IMR-90 (cell line): ENCODE results near the gene ASTN2. TPM values are rescaled to one million over a fixed set of nuclear protein-coding genes. Genes with fewer than 3 reads are reported as not detected.

Experiments used
- ATAC-seq: fragments of 200-7000 bp; cut with Tn5 transposase; 2 replicates; pipeline ENCODE4 v1.9.1; 2020; ENCODE audit warnings: low read depth, mild to moderate bottlenecking, moderate library complexity
- BruUV-seq: library from RNA; stranded (reverse); fragments of 400-500 nt; replicated peaks from 2 replicates; lab custom pipeline; 2021; lab: Mats Ljungman, UMichigan
- CTCF ChIA-PET: fragments of 300-600 bp; formaldehyde crosslinking; extraction: SDS; loops from one replicate; lab custom pipeline; 2021; ENCODE audit warnings: antibody characterized with exemption; lab: Yijun Ruan, JAX
- POLR2A ChIA-PET: fragments of 300-600 bp; sonication (Branson Sonifier 250); formaldehyde crosslinking; loops from one replicate; lab custom pipeline; 2022; ENCODE audit warnings: antibody characterized with exemption; ENCODE audit not compliant: unreplicated experiment; lab: Charles Lee
- DNase-seq: peaks from one replicate; pipeline ENCODE4 v3.0.0; 2013
- H2AFZ ChIP-seq: replicated peaks from 2 replicates; pipeline ENCODE3; 2013; ENCODE audit warnings: low read length, mild to moderate bottlenecking; ENCODE audit not compliant: poor library complexity
- H2AK5ac ChIP-seq: 2 replicates; pipeline ENCODE4 v1.6.1; 2013; ENCODE audit warnings: low read depth, low read length, inconsistent platforms
- H2AK9ac ChIP-seq: replicated peaks from 2 replicates; pipeline ENCODE3; 2013; ENCODE audit warnings: mild to moderate bottlenecking, low read depth, low read length, moderate library complexity; ENCODE audit not compliant: poor library complexity
- H2BK120ac ChIP-seq: 2 replicates; pipeline ENCODE4 v1.6.1; 2013; ENCODE audit warnings: low read depth, low read length, inconsistent platforms
- H2BK15ac ChIP-seq: 3 replicates; pipeline ENCODE4 v1.6.1; 2013; ENCODE audit warnings: low read depth, low read length, inconsistent platforms
- H2BK20ac ChIP-seq: 2 replicates; pipeline ENCODE4 v1.6.1; 2013; ENCODE audit warnings: low read depth, mild to moderate bottlenecking, inconsistent platforms, low read length, moderate library complexity
- H2BK5ac ChIP-seq: 2 replicates; pipeline ENCODE4 v1.6.1; 2013; ENCODE audit warnings: mild to moderate bottlenecking, low read depth, low read length, inconsistent platforms; ENCODE audit not compliant: poor library complexity, severe bottlenecking
- H3K14ac ChIP-seq: replicated peaks from 2 replicates; pipeline ENCODE4 v1.6.1; 2013; ENCODE audit warnings: low read depth, low read length, inconsistent platforms
- H3K18ac ChIP-seq: 2 replicates; pipeline ENCODE4 v1.6.1; 2013; ENCODE audit warnings: low read depth, low read length, control low read depth
- H3K23ac ChIP-seq: 2 replicates; pipeline ENCODE4 v1.6.1; 2013; ENCODE audit warnings: low read depth, low read length, inconsistent platforms
- H3K27ac ChIP-seq: 2 replicates; pipeline ENCODE4 v1.5.1; 2013; ENCODE audit warnings: mild to moderate bottlenecking, control low read depth, low read length; ENCODE audit not compliant: insufficient read depth
- H3K27me3 ChIP-seq: 2 replicates; pipeline ENCODE4 v1.6.1; 2013; ENCODE audit warnings: low read length; ENCODE audit not compliant: control insufficient read depth, insufficient read depth
- H3K36me3 ChIP-seq: 2 replicates; pipeline ENCODE4 v1.6.1; 2013; ENCODE audit warnings: low read length, mixed read lengths; ENCODE audit not compliant: control insufficient read depth, insufficient read depth
- H3K4ac ChIP-seq: 2 replicates; pipeline ENCODE4 v1.6.1; 2013; ENCODE audit warnings: low read depth, low read length, inconsistent platforms
- H3K4me1 ChIP-seq: 2 replicates; pipeline ENCODE4 v1.6.1; 2013; ENCODE audit warnings: low read length, mixed read lengths; ENCODE audit not compliant: control insufficient read depth, insufficient read depth
- H3K4me2 ChIP-seq: 2 replicates; pipeline ENCODE4 v1.6.1; 2013; ENCODE audit warnings: low read depth, mild to moderate bottlenecking, control low read depth, low read length, moderate library complexity
- H3K4me3 ChIP-seq: 2 replicates; pipeline ENCODE4 v1.5.1; 2013; ENCODE audit warnings: low read depth, mild to moderate bottlenecking, control low read depth, low read length, moderate library complexity; ENCODE audit not compliant: insufficient read depth
- H3K56ac ChIP-seq: 2 replicates; pipeline ENCODE4 v1.6.1; 2013; ENCODE audit warnings: low read length, inconsistent platforms; ENCODE audit not compliant: insufficient read depth; ENCODE audit errors: extremely low read depth
- H3K79me1 ChIP-seq, 2 experiments: 2 replicates each; pipeline ENCODE4 v1.6.1; 2013; ENCODE audit warnings: low read length in 2 of 2, inconsistent platforms in 1 of 2, low read depth in 1 of 2
- H3K9ac ChIP-seq: 2 replicates; pipeline ENCODE4 v1.6.1; 2013; ENCODE audit warnings: low read depth, low read length, control low read depth
- H3K9me1 ChIP-seq: 2 replicates; pipeline ENCODE4 v1.6.1; 2013; ENCODE audit warnings: low read length, inconsistent platforms; ENCODE audit not compliant: insufficient read depth
- H3K9me3 ChIP-seq: 2 replicates; pipeline ENCODE4 v1.6.1; 2013; ENCODE audit warnings: low read length; ENCODE audit not compliant: control insufficient read depth, insufficient read depth
- H4K20me1 ChIP-seq: 2 replicates; pipeline ENCODE4 v1.6.1; 2013; ENCODE audit warnings: low read length, inconsistent platforms; ENCODE audit not compliant: insufficient read depth
- H4K5ac ChIP-seq: 2 replicates; pipeline ENCODE4 v1.6.1; 2013; ENCODE audit warnings: mild to moderate bottlenecking, low read depth, low read length, control low read depth
- H4K8ac ChIP-seq, 2 experiments: 2 replicates each; pipeline ENCODE4 v1.6.1; 2013; ENCODE audit warnings: low read depth in 2 of 2, low read length in 2 of 2, control low read depth in 1 of 2, inconsistent platforms in 1 of 2
- H4K91ac ChIP-seq: 2 replicates; pipeline ENCODE4 v1.6.1; 2013; ENCODE audit warnings: low read depth, low read length, inconsistent platforms; ENCODE audit not compliant: insufficient read depth
- CEBPB ChIP-seq: IDR thresholded peaks from 2 replicates; pipeline ENCODE4 v1.6.1; 2012; ENCODE audit warnings: low read depth, low read length, improper control_type of control experiment
- MXI1 ChIP-seq: IDR thresholded peaks from 2 replicates; pipeline ENCODE4 v1.6.1; 2012; ENCODE audit warnings: low read depth, mild to moderate bottlenecking, low read length, moderate library complexity, borderline replicate concordance
- RAD21 ChIP-seq: IDR thresholded peaks from 2 replicates; pipeline ENCODE4 v1.6.1; 2012; ENCODE audit warnings: low read length, improper control_type of control experiment
- SMC3 ChIP-seq: fragments of 150-350 bp; IDR thresholded peaks from 2 replicates; pipeline ENCODE4 v1.6.1; 2016; ENCODE audit warnings: low read depth, mild to moderate bottlenecking, antibody characterized with exemption, low read length, moderate library complexity
- WGBS, 2 experiments: methylation state at CpG; one replicate each; pipeline versions ENCODE4 v1.1.5 to v1.1.7; 2013; ENCODE audit warnings: missing lambda C conversion rate in 2 of 2; ENCODE audit not compliant: insufficient read length in 1 of 2; ENCODE audit errors: extremely low coverage in 2 of 2; 5-methylcytosine and 5-hydroxymethylcytosine counted together
- dilution Hi-C: fragments of 300-500 bp; cut with HindIII; formaldehyde crosslinking; loops from one replicate; pipeline ENCODE4 v1.14.3; 2018; ENCODE audit warnings: low sequenced_read_pairs; ENCODE audit not compliant: unreplicated experiment
- in situ Hi-C: fragments of 300-500 bp; cut with MboI; formaldehyde crosslinking; loops from 3 replicates; pipeline ENCODE4 v1.14.3; 2019; ENCODE audit warnings: low sequenced_read_pairs, inconsistent platforms, mixed read lengths
- intact Hi-C: fragments of 100-400 bp; cut with micrococcal nuclease; formaldehyde crosslinking; loops from 2 replicates; pipeline ENCODE4 v1.10.0; 2022
- polyA plus RNA-seq, 3 experiments: library from polyadenylated mRNA; depleted of rRNA; stranded (reverse); fragments of >200 nt; gene quantifications; 2 replicates each; pipeline ENCODE4 v1.2.3, GENCODE V29; 2012; ENCODE audit warnings: low replicate concordance in 1 of 3
- total RNA-seq: library from RNA; depleted of rRNA; stranded (reverse); fragments of >200 nt; gene quantifications from 2 replicates; pipeline ENCODE4 v1.2.3, GENCODE V29; 2012
- TF ChIP-seq, protein P1 (sequence below): conservative IDR thresholded peaks from 2 replicates; pipeline ENCODE4 v1.5.1; 2012; ENCODE audit warnings: mild to moderate bottlenecking, low read depth, low read length, improper control_type of control experiment

ASTN2 gene
- total and polyA plus RNA-seq, 2 of the 4 experiments (the other 2 are of a cell fraction), result 3.8 to 6.8 TPM

DNA sequence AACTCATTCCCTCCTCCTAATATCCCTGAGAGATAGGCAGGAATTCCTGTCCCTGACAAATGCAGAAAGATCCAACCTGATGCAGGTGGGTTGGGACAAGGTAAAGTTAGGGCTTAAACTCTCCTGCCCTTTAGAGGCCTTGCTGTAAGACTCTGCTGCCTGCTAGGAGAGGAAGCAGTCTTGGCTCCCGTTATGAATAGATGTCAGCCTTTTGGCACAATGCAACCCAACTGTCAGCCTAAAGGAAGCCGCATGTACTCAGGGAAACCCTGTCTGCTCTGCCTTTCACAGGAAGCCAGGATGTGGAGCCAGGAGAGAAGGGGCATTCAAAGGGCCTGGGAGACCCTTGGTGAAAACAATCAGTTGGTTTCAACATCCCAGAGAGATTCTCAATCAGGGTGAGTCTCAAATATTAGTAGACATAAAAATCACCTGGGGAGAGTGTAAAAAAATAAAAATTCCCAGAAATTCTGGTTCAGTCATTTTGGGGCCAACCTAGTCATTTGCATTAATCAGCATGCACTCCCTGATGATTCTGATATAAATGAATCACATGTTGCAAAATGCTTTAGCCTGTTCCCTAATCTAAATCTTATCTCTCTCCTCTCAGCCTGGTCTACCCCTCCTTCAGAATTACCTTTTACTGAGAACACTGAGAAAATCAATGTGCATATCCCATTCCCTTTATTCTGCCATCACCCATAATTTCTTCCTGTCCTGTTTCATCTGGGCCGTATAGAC is 864.0 kb downstream of the ASTN2 start:
- WGBS, 2 experiments, result 20% methylated on average over 1 of the region's 3 CpGs; no CpG with 5 or more reads in 1 of the 2 experiments
- H3K4me3 ChIP-seq, result no peak overlapping the region
- CTCF ChIA-PET, result no interaction called here

More for the DNA sequence above, 864.0 kb downstream of the ASTN2 start:
- peak overlapping the region; percentile 71; the same call in 1 of the 2 replicates for H2BK20ac ChIP-seq
- TF ChIP-seq SMC3 (no peak), MXI1 (peak; percentile 31; the same call in 1 of the 2 replicates), CEBPB (0 out of 2 replicates have a peak, but pooled peaks have one; percentile 19), RAD21 (no peak)
- TF ChIP-seq, protein P1, sequence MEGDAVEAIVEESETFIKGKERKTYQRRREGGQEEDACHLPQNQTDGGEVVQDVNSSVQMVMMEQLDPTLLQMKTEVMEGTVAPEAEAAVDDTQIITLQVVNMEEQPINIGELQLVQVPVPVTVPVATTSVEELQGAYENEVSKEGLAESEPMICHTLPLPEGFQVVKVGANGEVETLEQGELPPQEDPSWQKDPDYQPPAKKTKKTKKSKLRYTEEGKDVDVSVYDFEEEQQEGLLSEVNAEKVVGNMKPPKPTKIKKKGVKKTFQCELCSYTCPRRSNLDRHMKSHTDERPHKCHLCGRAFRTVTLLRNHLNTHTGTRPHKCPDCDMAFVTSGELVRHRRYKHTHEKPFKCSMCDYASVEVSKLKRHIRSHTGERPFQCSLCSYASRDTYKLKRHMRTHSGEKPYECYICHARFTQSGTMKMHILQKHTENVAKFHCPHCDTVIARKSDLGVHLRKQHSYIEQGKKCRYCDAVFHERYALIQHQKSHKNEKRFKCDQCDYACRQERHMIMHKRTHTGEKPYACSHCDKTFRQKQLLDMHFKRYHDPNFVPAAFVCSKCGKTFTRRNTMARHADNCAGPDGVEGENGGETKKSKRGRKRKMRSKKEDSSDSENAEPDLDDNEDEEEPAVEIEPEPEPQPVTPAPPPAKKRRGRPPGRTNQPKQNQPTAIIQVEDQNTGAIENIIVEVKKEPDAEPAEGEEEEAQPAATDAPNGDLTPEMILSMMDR, result no peak
- no TSS peak for BruUV-seq
- in situ Hi-C loops (no loop called here), intact Hi-C loops (no loop called here), dilution Hi-C loops (no loop called here)
- peak overlapping the region; percentile 4; the same call in 1 of the 2 replicates for H3K18ac ChIP-seq
- no peaks in the 10 kb centered on the region for H3K27me3 ChIP-seq
- H3K9me3 ChIP-seq, result no peaks in the 10 kb centered on the region
- peak overlapping the region; percentile 57 for H2BK120ac ChIP-seq
- H4K8ac ChIP-seq, result no peak overlapping the region
- H3K4me1 ChIP-seq, result peaks cover 19% of the 10 kb centered on the region
- H3K36me3 ChIP-seq, result no peaks in the 10 kb centered on the region
- H2AK9ac ChIP-seq, result no peak overlapping the region
- H3K4ac ChIP-seq, result peak overlapping the region; percentile 74; the same call in 1 of the 2 replicates
- H3K56ac ChIP-seq, result no peak overlapping the region
- peak overlapping the region; percentile 43 for H3K14ac ChIP-seq
- no peaks in the 10 kb centered on the region; the same call in 1 of the 2 replicates for H3K9me1 ChIP-seq
- no peak overlapping the region for H2BK5ac ChIP-seq
- H4K91ac ChIP-seq, result no peak overlapping the region
- H3K9ac ChIP-seq, result no peak overlapping the region
- H2AK5ac ChIP-seq, result peak overlapping the region; percentile 63; the same call in 1 of the 2 replicates
- H3K27ac ChIP-seq, result no peak overlapping the region
- no peak overlapping the region for H2AFZ ChIP-seq
- POLR2A ChIA-PET, result no interaction called here
- H2BK15ac ChIP-seq, result peak overlapping the region; percentile 74; the same call in 2 of the 3 replicates
- no peak overlapping the region for H3K23ac ChIP-seq
- peak; percentile 56 for DNase-seq
- H3K4me2 ChIP-seq, result no peak overlapping the region
- no peak for ATAC-seq
- no peak overlapping the region for H4K5ac ChIP-seq
- H4K20me1 ChIP-seq, result no peaks in the 10 kb centered on the region
- no peaks in the 10 kb centered on the region for H3K79me1 ChIP-seq
